Neural progenitor cell (in vitro differentiated cells): ENCODE measurements around the gene LIPI. TPM values are rescaled to one million over a fixed set of nuclear protein-coding genes. Genes with fewer than 3 reads are reported as not detected.

Experiments used
- DNase-seq: peaks from one replicate; pipeline ENCODE4 v3.0.0-alpha.2; 2016; ENCODE audit warnings: low spot score
- H2AFZ ChIP-seq: fragments of 200-600 bp; sonication (generic); replicated peaks from 2 replicates; pipeline ENCODE4 v1.6.1; 2016; ENCODE audit warnings: antibody characterized with exemption
- H3F3A ChIP-seq: fragments of 200-600 bp; sonication (generic); 2 replicates; pipeline ENCODE4 v1.6.1; 2016; ENCODE audit warnings: antibody characterized with exemption, low read depth
- H3K27ac ChIP-seq: fragments of 200-600 bp; sonication (generic); 2 replicates; pipeline ENCODE4 v1.5.1; 2016; ENCODE audit warnings: mild to moderate bottlenecking
- H3K27me3 ChIP-seq: fragments of 200-600 bp; sonication (generic); 2 replicates; pipeline ENCODE4 v1.6.1; 2016; ENCODE audit warnings: mild to moderate bottlenecking, moderate library complexity
- H3K36me3 ChIP-seq: fragments of 200-600 bp; sonication (generic); 2 replicates; pipeline ENCODE4 v1.5.1; 2016
- H3K4me1 ChIP-seq: fragments of 200-600 bp; sonication (generic); 2 replicates; pipeline ENCODE4 v1.6.1; 2016; ENCODE audit warnings: mixed run types
- H3K4me2 ChIP-seq: fragments of 200-600 bp; sonication (generic); 2 replicates; pipeline ENCODE4 v1.6.1; 2016
- H3K4me3 ChIP-seq: fragments of 200-600 bp; sonication (generic); 2 replicates; pipeline ENCODE4 v1.5.1; 2016
- H3K79me2 ChIP-seq: fragments of 200-600 bp; sonication (generic); 2 replicates; pipeline ENCODE4 v1.6.1; 2016; ENCODE audit warnings: low read depth
- H3K9ac ChIP-seq: fragments of 200-600 bp; sonication (generic); 2 replicates; pipeline ENCODE4 v1.6.1; 2016
- H3K9me3 ChIP-seq: fragments of 200-600 bp; sonication (generic); 2 replicates; pipeline ENCODE4 v1.5.1; 2016; ENCODE audit warnings: low read depth
- H4K20me1 ChIP-seq: fragments of 200-600 bp; sonication (generic); 2 replicates; pipeline ENCODE4 v1.6.1; 2016; ENCODE audit warnings: low read depth
- H3K27ac Mint-ChIP-seq: 3 replicates; pipeline ENCODE4 v1.8.0; 2021; ENCODE audit warnings: mixed read lengths
- H3K27me3 Mint-ChIP-seq: 2 replicates; pipeline ENCODE4 v1.8.0; 2022; ENCODE audit warnings: low read depth, mild to moderate bottlenecking, inconsistent platforms, moderate library complexity, mixed read lengths; ENCODE audit not compliant: insufficient read depth
- H3K36me3 Mint-ChIP-seq: 3 replicates; pipeline ENCODE4 v1.8.0; 2021; ENCODE audit warnings: mixed read lengths
- H3K4me1 Mint-ChIP-seq: 3 replicates; pipeline ENCODE4 v1.8.0; 2021; ENCODE audit warnings: mixed read lengths
- H3K4me3 Mint-ChIP-seq: 3 replicates; pipeline ENCODE4 v1.8.0; 2021; ENCODE audit warnings: mild to moderate bottlenecking, moderate library complexity, mixed read lengths
- H3K9me3 Mint-ChIP-seq: 3 replicates; pipeline ENCODE4 v1.8.0; 2020; ENCODE audit warnings: mixed read lengths
- EZH2 ChIP-seq: fragments of 200-600 bp; sonication (generic); IDR thresholded peaks from 2 replicates; pipeline ENCODE4 v1.6.1; 2017; ENCODE audit warnings: antibody characterized with exemption, mild to moderate bottlenecking, moderate library complexity
- EZH2phosphoT487 ChIP-seq: fragments of 200-600 bp; sonication (generic); IDR thresholded peaks from 2 replicates; pipeline ENCODE4 v1.6.1; 2017; ENCODE audit warnings: antibody characterized with exemption
- total RNA-seq: library from RNA; depleted of rRNA; stranded (reverse); fragments of >200 nt; gene quantifications from 2 replicates; pipeline ENCODE4 v1.2.3, GENCODE V29; 2015; ENCODE audit warnings: low replicate concordance
- TF ChIP-seq, protein P1 (sequence below): fragments of 200-600 bp; sonication (generic); IDR thresholded peaks from 2 replicates; pipeline ENCODE4 v1.5.1; 2017; ENCODE audit warnings: antibody characterized with exemption, mild to moderate bottlenecking

LIPI gene
- total RNA-seq, 1 donor from 2014 or later = not detected

DNA sequence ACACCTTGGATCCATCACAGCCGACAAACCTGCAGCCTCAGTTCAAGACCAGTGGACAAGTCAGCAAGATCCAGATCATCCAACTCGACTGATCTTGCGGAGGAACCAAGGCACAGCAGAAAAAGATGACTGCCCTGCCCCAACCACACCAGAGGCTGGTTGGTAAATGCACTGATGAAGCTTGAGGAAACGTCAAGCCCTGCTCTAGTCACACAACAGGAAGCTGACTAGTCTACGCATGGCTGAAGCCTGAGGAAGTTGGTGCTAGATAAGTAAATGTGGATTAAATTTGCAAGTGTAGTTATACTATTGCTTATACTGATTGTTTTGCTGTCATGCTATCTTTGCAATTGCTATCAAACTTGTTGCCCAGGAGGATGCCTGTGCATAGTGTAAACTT lies 89.0 kb downstream of the LIPI start:
- Histone ChIP-seq H2AFZ (no peak overlapping the region), H3K79me2 (no peaks in the 10 kb centered on the region), H3K27ac (no peak overlapping the region), H3K9ac (no peak overlapping the region), H3K9me3 (no peaks in the 10 kb centered on the region), H3K36me3 (no peaks in the 10 kb centered on the region), H4K20me1 (no peaks in the 10 kb centered on the region), H3K27me3 (no peaks in the 10 kb centered on the region), H3K4me2 (no peak overlapping the region), H3F3A (no peaks in the 10 kb centered on the region), H3K4me3 (no peak overlapping the region), H3K4me1 (no peaks in the 10 kb centered on the region)
- H3K27ac Mint-ChIP-seq = no peak overlapping the region
- peaks cover 5% of the 10 kb centered on the region for H3K27me3 Mint-ChIP-seq
- H3K36me3 Mint-ChIP-seq = peaks cover 10% of the 10 kb centered on the region
- H3K4me3 Mint-ChIP-seq = no peak overlapping the region
- H3K4me1 Mint-ChIP-seq = no peaks in the 10 kb centered on the region
- H3K9me3 Mint-ChIP-seq = peaks cover 24% of the 10 kb centered on the region
- TF ChIP-seq EZH2phosphoT487 = no peak
- TF ChIP-seq, protein P1, sequence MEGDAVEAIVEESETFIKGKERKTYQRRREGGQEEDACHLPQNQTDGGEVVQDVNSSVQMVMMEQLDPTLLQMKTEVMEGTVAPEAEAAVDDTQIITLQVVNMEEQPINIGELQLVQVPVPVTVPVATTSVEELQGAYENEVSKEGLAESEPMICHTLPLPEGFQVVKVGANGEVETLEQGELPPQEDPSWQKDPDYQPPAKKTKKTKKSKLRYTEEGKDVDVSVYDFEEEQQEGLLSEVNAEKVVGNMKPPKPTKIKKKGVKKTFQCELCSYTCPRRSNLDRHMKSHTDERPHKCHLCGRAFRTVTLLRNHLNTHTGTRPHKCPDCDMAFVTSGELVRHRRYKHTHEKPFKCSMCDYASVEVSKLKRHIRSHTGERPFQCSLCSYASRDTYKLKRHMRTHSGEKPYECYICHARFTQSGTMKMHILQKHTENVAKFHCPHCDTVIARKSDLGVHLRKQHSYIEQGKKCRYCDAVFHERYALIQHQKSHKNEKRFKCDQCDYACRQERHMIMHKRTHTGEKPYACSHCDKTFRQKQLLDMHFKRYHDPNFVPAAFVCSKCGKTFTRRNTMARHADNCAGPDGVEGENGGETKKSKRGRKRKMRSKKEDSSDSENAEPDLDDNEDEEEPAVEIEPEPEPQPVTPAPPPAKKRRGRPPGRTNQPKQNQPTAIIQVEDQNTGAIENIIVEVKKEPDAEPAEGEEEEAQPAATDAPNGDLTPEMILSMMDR = no peak
- no peak for TF ChIP-seq EZH2
- no peak for DNase-seq

DNA sequence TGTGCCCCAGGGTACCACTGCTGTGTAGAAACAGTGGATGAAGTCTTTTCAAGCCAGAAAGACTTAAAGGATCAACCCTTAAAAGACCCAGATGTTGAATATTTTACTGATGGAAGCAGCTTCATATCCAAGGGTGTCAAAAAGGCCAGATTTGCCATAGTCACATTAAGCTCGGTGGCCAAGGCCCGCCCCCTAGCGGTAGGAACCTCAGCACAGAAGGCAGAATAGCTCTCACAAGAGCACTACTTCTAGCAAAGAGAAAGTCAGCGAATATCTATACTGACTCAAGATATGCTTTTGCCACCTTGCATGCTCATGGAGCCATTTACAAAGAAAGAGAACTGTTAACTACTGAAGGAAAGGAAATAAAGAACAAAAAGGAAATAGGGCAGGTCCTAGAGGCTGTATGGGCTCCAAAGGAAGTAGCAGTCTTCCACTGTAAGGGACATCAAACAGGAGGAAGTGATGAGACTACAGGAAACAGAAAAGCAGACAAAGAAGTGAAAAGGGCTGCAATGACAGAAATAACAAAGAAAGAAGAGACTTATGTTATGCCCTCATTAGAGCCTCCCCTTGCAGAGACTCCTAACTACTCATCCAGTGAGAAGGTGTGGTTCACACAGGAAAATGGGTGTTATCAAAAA lies 90.5 kb downstream of the LIPI start:
- TF ChIP-seq EZH2phosphoT487 = no peak
- TF ChIP-seq, protein P1 = peak; percentile 82
- no peaks in the 10 kb centered on the region for H3F3A ChIP-seq
- no peaks in the 10 kb centered on the region for H3K4me1 Mint-ChIP-seq
- peak; percentile 59 for DNase-seq
- H3K79me2 ChIP-seq = no peaks in the 10 kb centered on the region
- H3K4me3 ChIP-seq = no peak overlapping the region
- H3K36me3 ChIP-seq = no peaks in the 10 kb centered on the region
- peaks cover 18% of the 10 kb centered on the region for H3K36me3 Mint-ChIP-seq
- no peak overlapping the region for H2AFZ ChIP-seq
- no peaks in the 10 kb centered on the region for H3K9me3 ChIP-seq
- H3K27me3 Mint-ChIP-seq = peaks cover 5% of the 10 kb centered on the region
- no peak overlapping the region for H3K4me3 Mint-ChIP-seq
- H3K27ac Mint-ChIP-seq = no peak overlapping the region
- no peaks in the 10 kb centered on the region for H4K20me1 ChIP-seq
- no peaks in the 10 kb centered on the region for H3K4me1 ChIP-seq
- no peak overlapping the region for H3K9ac ChIP-seq
- no peak overlapping the region for H3K4me2 ChIP-seq
- H3K9me3 Mint-ChIP-seq = peaks cover 36% of the 10 kb centered on the region
- no peak overlapping the region for H3K27ac ChIP-seq
- H3K27me3 ChIP-seq = no peaks in the 10 kb centered on the region

DNA sequence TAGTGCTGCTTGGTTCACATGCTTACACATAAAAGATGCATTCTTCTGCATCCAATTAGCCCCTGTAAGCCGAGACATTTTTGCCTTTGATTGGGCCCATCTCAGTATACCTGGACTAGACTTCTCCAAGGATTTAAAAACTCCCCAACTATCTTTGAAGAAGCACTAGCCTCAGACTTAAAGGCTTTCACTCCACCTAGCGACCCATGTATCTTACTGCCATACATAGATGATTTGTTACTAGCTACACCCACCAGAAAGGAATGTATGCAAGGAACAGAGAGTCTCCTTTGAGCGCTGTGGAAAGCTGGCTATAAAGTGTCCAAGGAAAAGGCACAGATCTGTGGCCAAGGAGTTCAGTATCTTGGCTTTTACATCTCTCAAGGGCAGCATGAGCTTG lies 91.7 kb downstream of the LIPI start:
- peaks cover 34% of the 10 kb centered on the region for H3K9me3 Mint-ChIP-seq
- H3K4me1 Mint-ChIP-seq = no peaks in the 10 kb centered on the region
- Histone ChIP-seq H3F3A (no peaks in the 10 kb centered on the region), H3K4me2 (no peak overlapping the region), H3K9me3 (no peaks in the 10 kb centered on the region), H4K20me1 (no peaks in the 10 kb centered on the region), H3K4me1 (no peaks in the 10 kb centered on the region), H3K4me3 (no peak overlapping the region), H3K27ac (no peak overlapping the region), H2AFZ (no peak overlapping the region), H3K36me3 (no peaks in the 10 kb centered on the region), H3K9ac (no peak overlapping the region), H3K79me2 (no peaks in the 10 kb centered on the region), H3K27me3 (no peaks in the 10 kb centered on the region)
- peaks cover 20% of the 10 kb centered on the region for H3K36me3 Mint-ChIP-seq
- no peak for TF ChIP-seq EZH2
- TF ChIP-seq, protein P1 = peak; percentile 45
- H3K27ac Mint-ChIP-seq = no peak overlapping the region
- no peak overlapping the region for H3K4me3 Mint-ChIP-seq
- peak; percentile 40 for DNase-seq
- H3K27me3 Mint-ChIP-seq = peaks cover 3% of the 10 kb centered on the region
